HG03066 (cell line): ENCODE measurements around the gene ITGA1.
A peak's percentile ranks its signal among the peaks of the same experiment; 100 is the strongest.

Experiments
- ATAC-seq: cut with Tn5 transposase; IDR thresholded peaks from one replicate; pipeline ENCODE4 v1.9.1; 2021; ENCODE audit warnings: low read depth; ENCODE audit not compliant: unreplicated experiment

Gene ITGA1

GRCh38 chr5:52771343-52772039, 16.2 kb upstream of the ITGA1 start:
- ATAC-seq = peak; percentile 97

GRCh38 chr5:52772668-52773067, 15.0 kb upstream of the ITGA1 start:
- ATAC-seq = no peak

- ATAC-seq = no peak
Measured at GRCh38 chr5:52773342-52773741, 14.4 kb upstream of the ITGA1 start.

- no peak for ATAC-seq
Measured at GRCh38 chr5:52774005-52774410, 13.7 kb upstream of the ITGA1 start.

GRCh38 chr5:52776116-52776515, 11.6 kb upstream of the ITGA1 start:
- ATAC-seq = no peak

GRCh38 chr5:52777186-52777585, 10.5 kb upstream of the ITGA1 start:
- ATAC-seq = no peak

- no peak for ATAC-seq
Measured at GRCh38 chr5:52778781-52779180, 8.9 kb upstream of the ITGA1 start.

- ATAC-seq = no peak
Measured at GRCh38 chr5:52779213-52779612, 8.5 kb upstream of the ITGA1 start.

GRCh38 chr5:52783226-52783959, 4.3 kb upstream of the ITGA1 start:
- no peak for ATAC-seq

GRCh38 chr5:52784737-52785136, 3.0 kb upstream of the ITGA1 start:
- no peak for ATAC-seq

GRCh38 chr5:52786391-52786790, 1.3 kb upstream of the ITGA1 start:
- ATAC-seq = no peak

GRCh38 chr5:52786949-52787599, 642 bp upstream of the ITGA1 start:
- ATAC-seq = no peak

GRCh38 chr5:52788505-52788821, 747 bp downstream of the ITGA1 start:
- no peak for ATAC-seq

GRCh38 chr5:52789378-52789777, 1.7 kb downstream of the ITGA1 start:
- ATAC-seq = no peak

- ATAC-seq = no peak
Measured at GRCh38 chr5:52789851-52790250, 2.1 kb downstream of the ITGA1 start.

- no peak for ATAC-seq
Measured at GRCh38 chr5:52791366-52791765, 3.6 kb downstream of the ITGA1 start.

- ATAC-seq = no peak
Measured at GRCh38 chr5:52794519-52794918, 6.8 kb downstream of the ITGA1 start.

GRCh38 chr5:52796031-52796430, 8.3 kb downstream of the ITGA1 start:
- ATAC-seq = no peak

GRCh38 chr5:52796516-52797103, 8.9 kb downstream of the ITGA1 start:
- ATAC-seq = no peak

- ATAC-seq = no peak
Measured at GRCh38 chr5:52798938-52799337, 11.2 kb downstream of the ITGA1 start.

GRCh38 chr5:52799358-52799982, 11.8 kb downstream of the ITGA1 start:
- peak; percentile 25 for ATAC-seq
